ENCODE results near the gene PCCA. TPM values are rescaled to one million over a fixed set of nuclear protein-coding genes. Genes with fewer than 3 reads are reported as not detected.

Gene PCCA
- 11.0 and 24.0 TPM in 2 replicates for total RNA-seq

GRCh38 chr13:100088644-100089464, at the start of gene PCCA:
TSS of gene PCCA (plus strand) at chr13:100089093. CDS start at chr13:100089121, 28 bp downstream.

Other genes starting within 250 kb of the PCCA start
- gene ZIC5, start 117.3 kb upstream of the PCCA start, total RNA-seq: not detected in 2 replicates
- 0.24 TPM in 1 of 2 replicates, not detected in the other for gene ZIC2, start 107.3 kb upstream of the PCCA start, total RNA-seq